ENCODE data around the gene ZNF502. TPM values are rescaled to one million over a fixed set of nuclear protein-coding genes. Genes with fewer than 3 reads are reported as not detected.

ZNF502 gene
- total and polyA plus RNA-seq, 2 experiments from 2014 or later, result 2.9 to 3.2 TPM

- TF ChIP-seq ZNF462 (CRISPR knock-in tag; IDR thresholded peaks at IDR 0.05), result no peak
Observed at GRCh38 chr3:44761101-44761423, 48.6 kb downstream of the ZNF502 start (continued).

GRCh38 chr3:44761424-44762169, 49.1 kb downstream of the ZNF502 start, which contains the start of the genes KIAA1143 and KIF15:
Gene KIAA1143, minus strand, starts transcription at chr3:44761619. Its CDS starts 17 bp downstream, at chr3:44761602.
Gene KIF15, plus strand, starts transcription at chr3:44761794. Its CDS starts 72 bp downstream, at chr3:44761866.
- Mint-ChIP-seq H3K9me3 (peaks cover 53% of the 10 kb centered on the region), H3K4me1 (peaks cover 3% of the 10 kb centered on the region; the same call in 2 of the 3 replicates), H3K27ac (peak within 1 kb of the TSS; percentile 100), H3K27me3 (ENCODE audit: insufficient read depth, low read depth, poor library complexity) (peaks cover 6% of the 10 kb centered on the region), H3K4me3 (peak within 1 kb of the TSS; percentile 93), H3K36me3 (ENCODE audit: low read depth) (peaks cover 74% of the 10 kb centered on the region)
- DNase-seq (ENCODE audit: low spot score) (peak; percentile 98), ATAC-seq (peak; percentile 93)
- peak; percentile 89 for TF ChIP-seq ETS1 (IDR thresholded peaks at IDR 0.05)
- peak; percentile 14 for TF ChIP-seq REST (IDR thresholded peaks at IDR 0.05; ENCODE audit: unreplicated experiment)
- peak; percentile 78 for TF ChIP-seq POLR2AphosphoS5 (IDR thresholded peaks at IDR 0.05; ENCODE audit: low read depth)
- TF ChIP-seq CREB1 (CRISPR knock-in tag; IDR thresholded peaks at IDR 0.05; ENCODE audit: low read depth), result peak; percentile 100
- no peak for TF ChIP-seq STAT1 (IDR thresholded peaks at IDR 0.05; ENCODE audit: unreplicated experiment)
- TF ChIP-seq CTCF (conservative IDR thresholded peaks at IDR 0.05; ENCODE audit: low read depth in 2 of 2), result peak; percentile 14 to 27; a peak in 2 of 4 replicates
- TF ChIP-seq ZNF114 (CRISPR knock-in tag; IDR thresholded peaks at IDR 0.05), result no peak
- Histone ChIP-seq H3K4me1 (ENCODE audit: insufficient read depth) (no peaks in the 10 kb centered on the region; the same call in 1 of the 2 replicates), H3F3A (replicated peaks; ENCODE audit: low read depth) (no peaks in the 10 kb centered on the region; the same call in 1 of the 2 replicates), H3K79me2 (replicated peaks; ENCODE audit: insufficient read depth) (peaks cover 92% of the 10 kb centered on the region), H2AFZ (peak within 1 kb of the TSS; percentile 84), H4K20me1 (replicated peaks; ENCODE audit: insufficient read depth) (0 out of 2 replicates have a peak, but pooled peaks cover 4% of the 10 kb centered on the region), H3K27ac (ENCODE audit: low read depth) (peak within 1 kb of the TSS; percentile 98), H3K4me3 (peak within 1 kb of the TSS; percentile 92), H3K27me3 (ENCODE audit: insufficient read depth) (no peaks in the 10 kb centered on the region), H3K4me2 (peak within 1 kb of the TSS; percentile 92), H3K36me3 (ENCODE audit: insufficient read depth) (peaks cover 19% of the 10 kb centered on the region), H3K9me2 (ENCODE audit: insufficient read depth) (peaks cover 4% of the 10 kb centered on the region; the same call in 1 of the 2 replicates)
